Adrenal gland (tissue), 12 donors: Measurements from ENCODE around the gene RPH3AL. TPM values are rescaled to one million over a fixed set of nuclear protein-coding genes. Genes with fewer than 3 reads are reported as not detected.

Experiments
- DNase-seq, 7 donors: peaks; one replicate each; pipeline ENCODE4 v3.0.0-alpha.2; 2019 to 2020
- H3K27ac ChIP-seq, 5 donors: fragments of 200-600 bp; sonication (generic) in 4 of 5; 1 replicate in 3 of 5; 2 replicates in 2 of 5; pipeline versions ENCODE4 v1.5.1 to v1.8.0; 2016 to 2020; ENCODE audit warnings: mild to moderate bottlenecking in 1 of 5
- H3K27me3 ChIP-seq: fragments of 200-600 bp; 2 replicates; pipeline ENCODE4 v1.8.0; 2021
- H3K36me3 ChIP-seq, 2 donors: fragments of 200-600 bp; replicated peaks in 1 of 2; 1 replicate in 1 of 2; 2 replicates in 1 of 2; pipeline versions ENCODE4 v1.5.1 to v1.8.0; 2018 to 2022
- H3K4me1 ChIP-seq, 2 donors: fragments of 200-600 bp; replicated peaks in 1 of 2; 1 replicate in 1 of 2; 2 replicates in 1 of 2; pipeline versions ENCODE4 v1.5.1 to v1.8.0; 2018 to 2021
- H3K4me3 ChIP-seq, 4 donors: fragments of 200-600 bp; sonication (generic) in 3 of 4; one replicate each; pipeline ENCODE4 v1.5.1; 2016 to 2018
- H3K9me3 ChIP-seq, 3 donors: fragments of 200-600 bp; sonication (generic) in 1 of 3; replicated peaks in 1 of 3; 1 replicate in 2 of 3; 2 replicates in 1 of 3; pipeline versions ENCODE4 v1.5.1 to v1.8.0; 2016 to 2021
- CTCF ChIP-seq, 6 experiments: fragments of 450-650 bp in 4 of 6; fragments of 200-600 bp in 2 of 6; sonication (generic) in 1 of 6; IDR thresholded peaks; 1 replicate in 5 of 6; 2 replicates in 1 of 6; pipeline versions ENCODE4 v1.5.1 to v1.8.0; 2016 to 2021; ENCODE audit warnings: antibody characterized with exemption in 6 of 6, mild to moderate bottlenecking in 2 of 6, moderate library complexity in 1 of 6
- POLR2A ChIP-seq, 2 donors: fragments of 450-650 bp; IDR thresholded peaks; one replicate each; pipeline ENCODE4 v1.6.1; 2017; ENCODE audit warnings: antibody characterized with exemption in 2 of 2, mild to moderate bottlenecking in 2 of 2, moderate library complexity in 1 of 2
- WGBS, 4 donors: extraction: QIAGEN DNeasy Blood & Tissue Kit in 2 of 4; methylation state at CpG; one replicate each; pipeline versions ENCODE4 v1.1.5 to v1.1.7; 2013 to 2017; 5-methylcytosine and 5-hydroxymethylcytosine counted together
- intact Hi-C, 2 donors: fragments of 100-400 bp; cut with DNase I; formaldehyde crosslinking; loops; one replicate each; pipeline versions ENCODE4 v1.14.1 to v1.15.0; 2022 to 2023
- polyA plus RNA-seq, 3 donors: library from polyadenylated mRNA; stranded (reverse); fragments of 200-250 nt in 2 of 3; fragments of 350-450 nt in 1 of 3; fragmentation: Illumina TruSeq in 1 of 3; extraction: RNeasy Lipid Tissue Mini Kit (QIAGEN cat#74804) in 1 of 3; gene quantifications; one replicate each; pipeline ENCODE4 v1.2.3, GENCODE V29; 2013 to 2014
- total RNA-seq, 9 donors: library from RNA; depleted of rRNA in 4 of 9; stranded (reverse); fragments of >200 nt in 4 of 9; fragments of 120-200 nt in 1 of 9; fragmentation: NEBNext Ultra II Directional in 1 of 9; extraction: Animal tissue kit (Norgen Biotek cat#: 25700) in 1 of 9; gene quantifications; one replicate each; pipeline versions ENCODE4 v1.1.0 to v1.2.4, GENCODE V29; 2013 to 2023
- donor health status: healthy with polysubstance abuse.
- donor health status: Bipolar disorder and iron deficiency.
- donor health status: DM: yes; HTN: yes; CAD: no.
- donor health status: DM: no; HTN: no; CAD: no.
- donor health status: DM: no; HTN: no; CAD: no.
- donor health status: DM: yes; HTN: yes; CAD: no.

Gene RPH3AL
- total and polyA plus RNA-seq, 12 donors: 7.7 to 79.2 (median 33.7) TPM

GRCh38 chr17:280901-281300 lies 71.7 kb downstream of the RPH3AL start:
- WGBS, 4 donors: 84 to 95% (median 88%) methylated on average over 8 to 9 of the region's 9 CpGs
- H3K27ac ChIP-seq: no peak overlapping the region
- no peaks in the 10 kb centered on the region for H3K9me3 ChIP-seq
- H3K36me3 ChIP-seq: no peaks in the 10 kb centered on the region
- intact Hi-C loops: no loop called here
- peaks cover 0 to 12% of the 10 kb centered on the region in 2 donors for H3K4me1 ChIP-seq
- no peak overlapping the region for H3K4me3 ChIP-seq
- peak in 4 of 7 donors; percentile 4 to 42 (median 7) for DNase-seq
- no peaks in the 10 kb centered on the region for H3K27me3 ChIP-seq
- TF ChIP-seq POLR2A (IDR thresholded peaks at IDR 0.05) (no peak), CTCF (IDR thresholded peaks at IDR 0.05) (no peak)

GRCh38 chr17:280216-280615 lies 72.4 kb downstream of the RPH3AL start:
- H3K4me1 ChIP-seq: peaks cover 0 to 12% of the 10 kb centered on the region in 2 donors
- no peaks in the 10 kb centered on the region for H3K36me3 ChIP-seq
- DNase-seq: peak in 3 of 7 donors; percentile 7 to 45 (median 13)
- intact Hi-C loops: no loop called here
- 77 to 91% (median 83%) methylated on average over 7 of the region's 7 CpGs for WGBS, 4 donors
- H3K27me3 ChIP-seq: no peaks in the 10 kb centered on the region
- no peak overlapping the region for H3K4me3 ChIP-seq
- no peaks in the 10 kb centered on the region for H3K9me3 ChIP-seq
- TF ChIP-seq CTCF (IDR thresholded peaks at IDR 0.05) (no peak), POLR2A (IDR thresholded peaks at IDR 0.05) (no peak)
- peak overlapping the region in 3 of 5 donors; percentile 2 to 58 (median 36) for H3K27ac ChIP-seq

- DNase-seq: peak in 3 of 7 donors; percentile 10 to 46 (median 21)
- Histone ChIP-seq H3K27ac (peak overlapping the region in 3 of 5 donors; percentile 2 to 58 (median 36)), H3K4me1 (peaks cover 0 to 12% of the 10 kb centered on the region in 2 donors), H3K36me3 (no peaks in the 10 kb centered on the region), H3K9me3 (no peaks in the 10 kb centered on the region), H3K4me3 (no peak overlapping the region), H3K27me3 (no peaks in the 10 kb centered on the region)
- no peak for TF ChIP-seq CTCF (IDR thresholded peaks at IDR 0.05)
- WGBS, 4 donors: 62 to 87% (median 79%) methylated on average over 4 of the region's 4 CpGs
- intact Hi-C loops: no loop called here
Measured at GRCh38 chr17:279776-280175, 72.8 kb downstream of the RPH3AL start.

GRCh38 chr17:279331-279730 lies 73.3 kb downstream of the RPH3AL start:
- intact Hi-C loops: no loop called here
- DNase-seq: peak; percentile 20 to 58 (median 43)
- Histone ChIP-seq H3K4me1 (peaks cover 0 to 12% of the 10 kb centered on the region in 2 donors), H3K36me3 (no peaks in the 10 kb centered on the region), H3K27me3 (no peaks in the 10 kb centered on the region), H3K9me3 (no peaks in the 10 kb centered on the region), H3K27ac (peak overlapping the region in 3 of 5 donors; percentile 2 to 58 (median 36)), H3K4me3 (no peak overlapping the region)
- WGBS, 4 donors: 32 to 49% (median 47%) methylated on average over 4 of the region's 4 CpGs
- TF ChIP-seq CTCF (IDR thresholded peaks at IDR 0.05) (no peak), POLR2A (IDR thresholded peaks at IDR 0.05) (no peak)
